Thymus (tissue), 11 donors: ENCODE data around the gene CELSR3. TPM values are rescaled to one million over a fixed set of nuclear protein-coding genes. Genes with fewer than 3 reads are reported as not detected.

Experiments used
- DNase-seq, 9 donors: peaks; one replicate each; pipeline ENCODE4 v3.0.0-alpha.2; 2013; ENCODE audit warnings: low spot score in 9 of 9, low read depth in 6 of 9, missing footprints in 1 of 9
- H3K27ac ChIP-seq, 2 donors: one replicate each; pipeline ENCODE4 v1.5.1; 2013; ENCODE audit warnings: control low read depth in 1 of 2, low read depth in 1 of 2, low read length in 1 of 2, mild to moderate bottlenecking in 1 of 2, moderate library complexity in 1 of 2
- H3K27me3 ChIP-seq, 2 donors: one replicate each; pipeline ENCODE4 v1.5.1; 2013; ENCODE audit warnings: low read length in 1 of 2; ENCODE audit not compliant: control insufficient read depth in 2 of 2, insufficient read depth in 1 of 2
- H3K36me3 ChIP-seq, 2 donors: one replicate each; pipeline ENCODE4 v1.5.1; 2013; ENCODE audit warnings: low read length in 1 of 2, mild to moderate bottlenecking in 1 of 2, moderate library complexity in 1 of 2; ENCODE audit not compliant: control insufficient read depth in 2 of 2, insufficient read depth in 2 of 2
- H3K4me1 ChIP-seq, 2 donors: one replicate each; pipeline ENCODE4 v1.5.1; 2013; ENCODE audit warnings: low read length in 2 of 2; ENCODE audit not compliant: control insufficient read depth in 2 of 2, insufficient read depth in 2 of 2
- H3K4me3 ChIP-seq, 2 donors: one replicate each; pipeline ENCODE4 v1.5.1; 2013; ENCODE audit warnings: low read length in 2 of 2, control low read depth in 1 of 2, mild to moderate bottlenecking in 1 of 2
- H3K9me3 ChIP-seq, 2 donors: one replicate each; pipeline ENCODE4 v1.5.1; 2013; ENCODE audit warnings: low read length in 1 of 2, mild to moderate bottlenecking in 1 of 2; ENCODE audit not compliant: control insufficient read depth in 2 of 2, insufficient read depth in 1 of 2
- WGBS: extraction: QIAGEN DNeasy Blood & Tissue Kit; methylation state at CpG from one replicate; pipeline ENCODE4 v1.1.7; 2013; 5-methylcytosine and 5-hydroxymethylcytosine counted together
- polyA plus RNA-seq: library from polyadenylated mRNA; stranded (reverse); fragments of 200-250 nt; gene quantifications from one replicate; pipeline ENCODE4 v1.2.3, GENCODE V29; 2013
- total RNA-seq: library from RNA; stranded (reverse); fragments of 120-200 nt; gene quantifications from one replicate; pipeline ENCODE4 v1.2.4, GENCODE V29; 2013
- donor health status: healthy.

Gene CELSR3
- total and polyA plus RNA-seq, 2 donors: 0.38 to 1.4 TPM

- no peaks in the 10 kb centered on the region for H3K27me3 ChIP-seq
- H3K4me1 ChIP-seq: no peaks in the 10 kb centered on the region
- no peak overlapping the region for H3K27ac ChIP-seq
- no peaks in the 10 kb centered on the region for H3K9me3 ChIP-seq
- no peak overlapping the region for H3K4me3 ChIP-seq
- DNase-seq: no peak
- H3K36me3 ChIP-seq: no peaks in the 10 kb centered on the region
- WGBS: 93% methylated on average over 9 of the region's 9 CpGs
These were observed 15.0 kb downstream of the CELSR3 start for GRCh38 chr3:48647714-48648113.

GRCh38 chr3:48644898-48645760, 17.6 kb downstream of the CELSR3 start:
- WGBS: 94% methylated on average over 22 of the region's 22 CpGs
- Histone ChIP-seq H3K9me3 (no peaks in the 10 kb centered on the region), H3K27me3 (no peaks in the 10 kb centered on the region), H3K4me3 (no peak overlapping the region), H3K4me1 (no peaks in the 10 kb centered on the region), H3K36me3 (no peaks in the 10 kb centered on the region), H3K27ac (no peak overlapping the region)
- DNase-seq: no peak

- DNase-seq: no peak
- no peak overlapping the region for H3K4me3 ChIP-seq
- H3K36me3 ChIP-seq: no peaks in the 10 kb centered on the region
- no peaks in the 10 kb centered on the region for H3K27me3 ChIP-seq
- no peak overlapping the region for H3K27ac ChIP-seq
- WGBS: 97% methylated on average over 12 of the region's 12 CpGs
- no peaks in the 10 kb centered on the region for H3K9me3 ChIP-seq
- no peaks in the 10 kb centered on the region for H3K4me1 ChIP-seq
These were observed 20.1 kb downstream of the CELSR3 start for GRCh38 chr3:48642605-48643004.

GRCh38 chr3:48641396-48641795, 21.3 kb downstream of the CELSR3 start:
- H3K4me1 ChIP-seq: peaks cover 0 to 4% of the 10 kb centered on the region in 2 donors
- no peak overlapping the region for H3K4me3 ChIP-seq
- WGBS: 100% methylated on average over 3 of the region's 3 CpGs
- H3K36me3 ChIP-seq: no peaks in the 10 kb centered on the region
- no peak for DNase-seq
- no peaks in the 10 kb centered on the region for H3K9me3 ChIP-seq
- no peak overlapping the region for H3K27ac ChIP-seq
- no peaks in the 10 kb centered on the region for H3K27me3 ChIP-seq

GRCh38 chr3:48639944-48640606, 22.6 kb downstream of the CELSR3 start:
- WGBS: 95% methylated on average over 38 of the region's 38 CpGs
- no peak overlapping the region for H3K27ac ChIP-seq
- peaks cover 0 to 4% of the 10 kb centered on the region in 2 donors for H3K9me3 ChIP-seq
- peaks cover 0 to 12% of the 10 kb centered on the region in 2 donors for H3K4me1 ChIP-seq
- no peak overlapping the region for H3K4me3 ChIP-seq
- H3K27me3 ChIP-seq: no peaks in the 10 kb centered on the region
- no peak for DNase-seq
- H3K36me3 ChIP-seq: no peaks in the 10 kb centered on the region

- Histone ChIP-seq H3K27ac (no peak overlapping the region), H3K27me3 (no peaks in the 10 kb centered on the region), H3K36me3 (peaks cover 0 to 5% of the 10 kb centered on the region in 2 donors), H3K9me3 (peaks cover 0 to 4% of the 10 kb centered on the region in 2 donors), H3K4me1 (peaks cover 0 to 20% of the 10 kb centered on the region in 2 donors), H3K4me3 (no peak overlapping the region)
- 89% methylated on average over 6 of the region's 6 CpGs for WGBS
- DNase-seq: no peak
These were observed 25.4 kb downstream of the CELSR3 start for GRCh38 chr3:48637305-48637704.

GRCh38 chr3:48636149-48636655, 26.5 kb downstream of the CELSR3 start:
- H3K36me3 ChIP-seq: peaks cover 0 to 8% of the 10 kb centered on the region in 2 donors
- H3K4me3 ChIP-seq: peak overlapping the region; percentile 70 to 76
- H3K9me3 ChIP-seq: peaks cover 0 to 4% of the 10 kb centered on the region in 2 donors
- peaks cover 0 to 20% of the 10 kb centered on the region in 2 donors for H3K4me1 ChIP-seq
- WGBS: 49% methylated on average over 10 of the region's 10 CpGs
- no peak overlapping the region for H3K27ac ChIP-seq
- no peak for DNase-seq
- H3K27me3 ChIP-seq: no peaks in the 10 kb centered on the region

- Histone ChIP-seq H3K27me3 (no peaks in the 10 kb centered on the region), H3K27ac (peak within 1 kb of the TSS; percentile 18 to 59), H3K9me3 (peaks cover 0 to 4% of the 10 kb centered on the region in 2 donors), H3K4me1 (peaks cover 0 to 20% of the 10 kb centered on the region in 2 donors), H3K4me3 (peak within 1 kb of the TSS; percentile 70 to 76), H3K36me3 (peaks cover 0 to 10% of the 10 kb centered on the region in 2 donors)
- peak; percentile 74 to 96 (median 92) for DNase-seq
- under 1% methylated on average over 68 of the region's 68 CpGs for WGBS
These were observed 27.3 kb downstream of the CELSR3 start, which contains the start of gene SLC26A6 for GRCh38 chr3:48635222-48636021. Gene SLC26A6, minus strand, starts transcription at chr3:48635461. Its CDS starts 68 bp downstream, at chr3:48635393.
